ENCODE data around the gene ROPN1.
"Not testable (repeated sequence)": the region's sequence is repeated elsewhere in the genome, so short reads cannot be mapped to it uniquely, and the experiment has no call there.

Gene ROPN1

GRCh38 chr3:124014366-124014942 lies 22.5 kb upstream of the ROPN1 start:
- no peaks in the 10 kb centered on the region for H3K9me3 ChIP-seq (ENCODE audit: severe bottlenecking)
- no peak for TF ChIP-seq CTCF (IDR thresholded peaks at IDR 0.05; ENCODE audit: poor library complexity, severe bottlenecking)
- no peaks in the 10 kb centered on the region for H3K4me1 ChIP-seq (ENCODE audit: insufficient read depth, poor library complexity, severe bottlenecking)
- H3K27me3 ChIP-seq (ENCODE audit: insufficient read depth, poor library complexity, severe bottlenecking): peaks cover 31% of the 10 kb centered on the region
- DNase-seq (ENCODE audit: low spot score) (no peak), ATAC-seq (ENCODE audit: low read depth) (no peak)
- no peak overlapping the region for H3K4me3 ChIP-seq (ENCODE audit: severe bottlenecking)
- no peaks in the 10 kb centered on the region for H3K36me3 ChIP-seq (ENCODE audit: low read depth)
- H3K27ac ChIP-seq (ENCODE audit: poor library complexity, severe bottlenecking): no peak overlapping the region

DNA sequence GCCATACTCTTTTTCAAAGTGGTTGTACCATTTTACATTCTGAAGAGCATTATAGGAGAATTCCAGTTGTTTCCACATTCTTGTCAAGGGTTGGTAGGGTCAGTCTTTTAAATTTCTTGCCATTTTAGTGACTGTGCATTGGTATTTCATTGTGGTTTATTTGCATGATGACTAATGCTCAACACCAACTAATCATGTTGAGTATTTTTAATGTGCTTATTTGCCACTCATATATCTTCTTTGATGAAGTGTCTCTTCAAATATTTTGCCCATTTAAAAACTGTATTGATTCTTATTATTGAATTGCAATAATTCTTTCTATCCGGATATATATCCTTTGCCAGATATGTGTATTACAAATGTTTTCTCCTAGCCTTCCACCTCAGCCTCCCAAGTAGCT lies 16.4 kb upstream of the ROPN1 start:
- not testable (repeated sequence) for H3K4me3 ChIP-seq (ENCODE audit: severe bottlenecking); DNase-seq (ENCODE audit: low spot score); H3K36me3 ChIP-seq (ENCODE audit: low read depth); H3K27me3 ChIP-seq (ENCODE audit: insufficient read depth, poor library complexity, severe bottlenecking); H3K27ac ChIP-seq (ENCODE audit: poor library complexity, severe bottlenecking); H3K9me3 ChIP-seq (ENCODE audit: severe bottlenecking); H3K4me1 ChIP-seq (ENCODE audit: insufficient read depth, poor library complexity, severe bottlenecking)
- ATAC-seq (ENCODE audit: low read depth): peak; percentile 48; the same call in 1 of the 3 replicates

DNA sequence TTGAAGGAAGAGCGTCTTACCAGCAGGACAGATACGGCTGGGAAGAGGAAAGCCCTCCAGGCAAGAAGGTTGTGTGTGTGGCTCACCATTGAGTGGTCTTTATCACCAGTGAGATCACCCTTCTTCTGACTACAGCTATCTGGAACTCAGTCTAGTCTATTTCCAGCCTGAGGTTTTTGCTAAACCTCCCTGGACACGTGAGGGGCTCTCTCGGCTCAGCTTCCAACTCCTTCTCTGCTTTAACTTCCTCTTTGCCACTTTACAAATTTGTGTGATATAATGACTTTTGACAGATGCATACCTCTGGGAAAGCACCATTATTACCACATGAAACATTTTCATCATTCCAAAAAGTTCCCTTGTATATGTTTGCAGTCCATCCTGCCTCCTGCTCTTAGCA lies 15.3 kb upstream of the ROPN1 start:
- Histone ChIP-seq H3K27ac (ENCODE audit: poor library complexity, severe bottlenecking) (no peak overlapping the region), H3K4me1 (ENCODE audit: insufficient read depth, poor library complexity, severe bottlenecking) (no peaks in the 10 kb centered on the region), H3K4me3 (ENCODE audit: severe bottlenecking) (no peak overlapping the region), H3K9me3 (ENCODE audit: severe bottlenecking) (no peaks in the 10 kb centered on the region), H3K36me3 (ENCODE audit: low read depth) (no peaks in the 10 kb centered on the region), H3K27me3 (ENCODE audit: insufficient read depth, poor library complexity, severe bottlenecking) (peaks cover 9% of the 10 kb centered on the region)
- no peak for DNase-seq (ENCODE audit: low spot score)
- ATAC-seq (ENCODE audit: low read depth): no peak
- no peak for TF ChIP-seq CTCF (IDR thresholded peaks at IDR 0.05; ENCODE audit: poor library complexity, severe bottlenecking)

- H3K27me3 ChIP-seq (ENCODE audit: insufficient read depth, poor library complexity, severe bottlenecking): peaks cover 18% of the 10 kb centered on the region
- H3K27ac ChIP-seq (ENCODE audit: poor library complexity, severe bottlenecking); H3K4me3 ChIP-seq (ENCODE audit: severe bottlenecking); DNase-seq (ENCODE audit: low spot score); H3K4me1 ChIP-seq (ENCODE audit: insufficient read depth, poor library complexity, severe bottlenecking); ATAC-seq (ENCODE audit: low read depth); H3K36me3 ChIP-seq (ENCODE audit: low read depth); H3K9me3 ChIP-seq (ENCODE audit: severe bottlenecking): not testable (repeated sequence)
These were observed 10.6 kb upstream of the ROPN1 start for GRCh38 chr3:124002405-124003079.

GRCh38 chr3:124001366-124001765 lies 9.4 kb upstream of the ROPN1 start:
- not testable (repeated sequence) for ATAC-seq (ENCODE audit: low read depth); H3K9me3 ChIP-seq (ENCODE audit: severe bottlenecking); DNase-seq (ENCODE audit: low spot score); H3K4me3 ChIP-seq (ENCODE audit: severe bottlenecking); H3K4me1 ChIP-seq (ENCODE audit: insufficient read depth, poor library complexity, severe bottlenecking); H3K36me3 ChIP-seq (ENCODE audit: low read depth); H3K27ac ChIP-seq (ENCODE audit: poor library complexity, severe bottlenecking)
- peaks cover 19% of the 10 kb centered on the region for H3K27me3 ChIP-seq (ENCODE audit: insufficient read depth, poor library complexity, severe bottlenecking)

- Histone ChIP-seq H3K36me3 (ENCODE audit: low read depth) (no peaks in the 10 kb centered on the region), H3K27me3 (ENCODE audit: insufficient read depth, poor library complexity, severe bottlenecking) (peaks cover 20% of the 10 kb centered on the region), H3K9me3 (ENCODE audit: severe bottlenecking) (no peaks in the 10 kb centered on the region), H3K4me1 (ENCODE audit: insufficient read depth, poor library complexity, severe bottlenecking) (no peaks in the 10 kb centered on the region), H3K27ac (ENCODE audit: poor library complexity, severe bottlenecking) (no peak overlapping the region), H3K4me3 (ENCODE audit: severe bottlenecking) (no peak overlapping the region)
- no peak for TF ChIP-seq CTCF (IDR thresholded peaks at IDR 0.05; ENCODE audit: poor library complexity, severe bottlenecking)
- ATAC-seq (ENCODE audit: low read depth) (no peak), DNase-seq (ENCODE audit: low spot score) (no peak)
These were observed 5.6 kb upstream of the ROPN1 start for GRCh38 chr3:123997543-123997942.
